Placental pericyte (primary cell): ENCODE measurements around the gene CRABP2. TPM values are rescaled to one million over a fixed set of nuclear protein-coding genes. Genes with fewer than 3 reads are reported as not detected.

Experiments
- total RNA-seq: library from RNA; depleted of rRNA; stranded (reverse); fragments of >200 nt; gene quantifications from 2 replicates; pipeline ENCODE4 v1.2.3, GENCODE V29; 2012

The CRABP2 gene
- total RNA-seq, result 1.7 and 12.7 TPM in 2 replicates

DNA sequence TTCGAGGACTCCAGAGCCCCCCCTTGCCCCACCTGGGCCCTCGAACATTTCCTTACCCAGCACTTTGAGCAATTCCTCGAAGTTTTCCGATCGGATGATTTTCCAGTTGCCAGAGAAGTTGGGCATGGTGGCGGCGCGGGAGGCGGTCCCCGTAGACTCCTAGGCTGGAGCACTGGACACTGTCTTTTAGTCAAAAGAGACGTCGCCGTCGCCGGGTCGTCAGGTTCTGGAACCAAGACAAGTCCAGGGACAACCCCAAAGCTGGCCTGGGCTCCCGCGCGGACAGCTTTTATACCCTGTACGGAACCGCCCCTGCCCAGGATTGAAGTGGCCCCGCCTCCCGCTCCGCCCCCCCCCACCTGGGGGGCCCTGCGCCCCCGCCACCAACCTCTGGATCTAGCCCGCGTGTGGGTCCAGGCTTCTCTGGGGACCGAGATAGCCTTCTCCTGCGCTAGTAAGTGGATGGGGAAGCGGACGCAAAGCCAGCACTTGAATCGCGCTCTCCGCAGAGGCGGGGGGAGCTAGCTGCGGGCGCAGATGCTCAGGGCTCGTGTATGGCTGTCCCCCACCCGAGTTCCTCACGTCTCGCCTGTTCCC, at the start of gene CRABP2:
Gene CRABP2, minus strand, starts transcription at position 263 of the 597 bp plus-strand sequence. Its CDS starts 137 bp downstream, at position 126.

GRCh38 chr1:156751451-156751756, 46.0 kb upstream of the CRABP2 start, which contains the start of gene HDGF:
Gene HDGF (minus strand): TSS chr1:156751675. CDS start chr1:156751429, 246 bp downstream.

GRCh38 chr1:156740741-156741480, 35.5 kb upstream of the CRABP2 start, which contains the start of gene MRPL24:
Gene MRPL24 (minus strand): TSS chr1:156741088. CDS start chr1:156738704, 2,384 bp downstream.

GRCh38 chr1:156728599-156729462, 23.4 kb upstream of the CRABP2 start, which contains the start of gene ISG20L2:
Gene ISG20L2 (minus strand): TSS chr1:156728766. CDS start chr1:156727652, 1,114 bp downstream.

DNA sequence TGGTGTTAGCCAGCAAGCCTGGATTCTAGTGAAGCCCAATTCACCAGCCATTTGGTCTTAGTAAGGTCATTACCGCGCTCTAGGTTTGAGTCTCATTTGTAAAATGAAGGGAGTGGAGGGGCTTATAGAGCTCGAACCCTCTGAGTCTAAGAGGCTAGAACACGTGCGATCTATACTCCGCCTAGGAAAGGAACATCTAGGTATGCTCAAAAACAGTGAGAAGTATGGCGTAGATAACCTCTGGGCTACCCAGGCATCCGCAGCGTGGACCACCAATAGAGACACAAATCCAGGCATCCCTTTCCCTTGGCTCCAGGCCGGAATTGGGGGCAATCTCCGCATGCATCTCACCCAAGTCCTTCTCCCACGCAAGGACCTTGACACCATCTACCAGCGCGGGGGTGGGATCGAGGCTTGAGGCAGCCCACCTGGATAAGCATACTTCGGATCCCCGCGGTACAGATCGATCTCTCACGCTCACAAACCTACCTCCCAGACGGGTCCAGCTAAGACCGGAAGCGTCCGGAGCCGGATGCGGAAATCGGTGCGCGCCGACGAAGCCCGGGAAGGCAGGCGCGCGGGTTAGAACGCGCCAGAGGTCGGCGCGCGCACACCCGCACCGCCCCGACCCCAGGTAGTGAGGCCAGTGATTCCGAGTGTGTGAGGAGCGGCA, 22.7 kb upstream of the CRABP2 start, which contains the start of gene METTL25B:
Gene METTL25B, plus strand, starts transcription at position 544 of the 673 bp plus-strand sequence. CDS start 636 bp downstream, outside the sequence.

DNA sequence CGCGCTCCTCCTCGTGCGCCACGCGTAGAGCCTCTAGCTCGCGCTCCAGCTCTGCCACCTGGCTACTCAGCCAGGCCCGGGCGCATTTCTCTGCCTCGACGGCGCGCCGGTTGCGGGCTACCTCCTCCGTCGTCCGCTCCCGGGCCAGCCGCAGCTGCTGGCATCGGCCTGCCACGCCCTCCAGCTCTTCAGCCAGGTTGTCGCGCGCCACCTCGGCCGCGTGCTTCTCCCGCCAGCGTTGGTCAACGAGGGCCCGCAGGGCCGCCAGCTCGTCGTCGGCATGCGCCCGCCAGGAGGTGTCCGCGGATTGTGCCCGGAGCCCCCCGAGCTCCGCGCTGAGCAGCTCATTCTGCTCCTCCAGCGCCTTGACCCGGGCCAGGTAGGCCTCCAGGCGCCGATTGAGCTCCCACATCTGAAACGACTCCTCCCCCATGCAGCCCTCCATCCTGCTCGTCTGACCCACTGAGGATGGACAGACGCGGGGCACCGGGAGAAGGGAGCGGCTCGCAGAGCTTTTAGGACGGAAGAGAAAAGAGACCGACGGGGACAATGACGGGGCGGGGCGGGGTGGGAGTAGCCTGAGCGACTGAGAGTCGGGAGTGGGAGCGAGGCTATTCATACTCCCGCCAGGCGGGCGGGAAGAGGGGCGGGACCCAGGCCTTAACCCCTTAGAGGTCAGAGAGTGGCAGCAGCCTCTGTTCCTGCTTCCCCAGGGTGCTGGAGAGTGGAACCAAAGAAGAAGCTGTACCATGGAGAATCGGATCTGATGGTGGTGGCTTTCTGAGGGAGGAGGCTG, 28.4 kb downstream of the CRABP2 start, which contains the start of gene NES:
Gene NES, minus strand, starts transcription at position 588 of the 796 bp plus-strand sequence. Its CDS starts 143 bp downstream, at position 445.

Other genes with a start within 250 kb of the CRABP2 start
- gene MEF2D, start 204.8 kb downstream of the CRABP2 start, total RNA-seq, result 23.2 and 29.8 TPM in 2 replicates
- gene IQGAP3, start 133.0 kb downstream of the CRABP2 start, total RNA-seq, result 0.88 and 62.7 TPM in 2 replicates
- not detected in 2 replicates for gene TTC24, start 125.9 kb downstream of the CRABP2 start, total RNA-seq
- gene NAXE, start 113.8 kb downstream of the CRABP2 start, total RNA-seq, result 41.8 and 56.4 TPM in 2 replicates
- 14.7 and 17.8 TPM in 2 replicates for gene GPATCH4, start 104.1 kb downstream of the CRABP2 start, total RNA-seq
- gene HAPLN2, start 86.2 kb downstream of the CRABP2 start, total RNA-seq, result not detected in 2 replicates
- gene BCAN, start 63.5 kb downstream of the CRABP2 start, total RNA-seq, result not detected in 2 replicates
- gene NES, start 28.2 kb downstream of the CRABP2 start, total RNA-seq, result 2.0 and 69.7 TPM in 2 replicates
- 6.7 and 10.1 TPM in 2 replicates for gene METTL25B, start 22.9 kb upstream of the CRABP2 start, total RNA-seq
- gene ISG20L2, start 23.2 kb upstream of the CRABP2 start, total RNA-seq, result 18.2 and 25.9 TPM in 2 replicates
- gene MRPL24, start 35.5 kb upstream of the CRABP2 start, total RNA-seq, result 20.6 and 37.7 TPM in 2 replicates
- 225 and 327 TPM in 2 replicates for gene HDGF, start 46.1 kb upstream of the CRABP2 start, total RNA-seq
- 26.5 and 31.5 TPM in 2 replicates for gene PRCC, start 62.0 kb upstream of the CRABP2 start, total RNA-seq
- 0.14 TPM in 1 of 2 replicates, not detected in the other for gene SH2D2A, start 111.3 kb upstream of the CRABP2 start, total RNA-seq
- not detected in 2 replicates for gene INSRR, start 153.5 kb upstream of the CRABP2 start, total RNA-seq
- gene NTRK1, start 155.3 kb upstream of the CRABP2 start, total RNA-seq, result not detected in 2 replicates
- 10.1 and 16.2 TPM in 2 replicates for gene PEAR1, start 188.1 kb upstream of the CRABP2 start, total RNA-seq
- 0.14 TPM in 1 of 2 replicates, not detected in the other for gene LRRC71, start 215.0 kb upstream of the CRABP2 start, total RNA-seq